Measurements from ENCODE around the gene FHDC1.

DNA sequence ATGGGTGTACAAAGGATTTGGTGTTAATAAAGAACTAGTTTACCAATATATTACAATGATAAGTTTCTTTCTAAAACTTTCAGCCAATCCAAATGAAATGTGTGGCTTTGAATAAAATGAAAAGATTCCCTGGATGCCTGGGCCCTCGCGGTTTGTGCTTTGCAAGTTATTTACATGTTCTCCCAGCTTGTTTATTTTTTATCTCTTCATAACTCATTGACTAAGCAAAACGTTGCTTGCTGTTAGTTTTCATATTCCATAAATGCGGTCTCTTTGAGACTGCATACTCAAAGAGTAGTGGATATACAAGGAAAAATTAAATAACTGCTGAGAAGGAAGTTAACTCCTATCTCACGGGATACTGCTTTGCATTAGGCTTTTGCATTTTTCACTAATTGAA is 26.0 kb downstream of the FHDC1 start:
- TF ChIP-seq, protein P1, sequence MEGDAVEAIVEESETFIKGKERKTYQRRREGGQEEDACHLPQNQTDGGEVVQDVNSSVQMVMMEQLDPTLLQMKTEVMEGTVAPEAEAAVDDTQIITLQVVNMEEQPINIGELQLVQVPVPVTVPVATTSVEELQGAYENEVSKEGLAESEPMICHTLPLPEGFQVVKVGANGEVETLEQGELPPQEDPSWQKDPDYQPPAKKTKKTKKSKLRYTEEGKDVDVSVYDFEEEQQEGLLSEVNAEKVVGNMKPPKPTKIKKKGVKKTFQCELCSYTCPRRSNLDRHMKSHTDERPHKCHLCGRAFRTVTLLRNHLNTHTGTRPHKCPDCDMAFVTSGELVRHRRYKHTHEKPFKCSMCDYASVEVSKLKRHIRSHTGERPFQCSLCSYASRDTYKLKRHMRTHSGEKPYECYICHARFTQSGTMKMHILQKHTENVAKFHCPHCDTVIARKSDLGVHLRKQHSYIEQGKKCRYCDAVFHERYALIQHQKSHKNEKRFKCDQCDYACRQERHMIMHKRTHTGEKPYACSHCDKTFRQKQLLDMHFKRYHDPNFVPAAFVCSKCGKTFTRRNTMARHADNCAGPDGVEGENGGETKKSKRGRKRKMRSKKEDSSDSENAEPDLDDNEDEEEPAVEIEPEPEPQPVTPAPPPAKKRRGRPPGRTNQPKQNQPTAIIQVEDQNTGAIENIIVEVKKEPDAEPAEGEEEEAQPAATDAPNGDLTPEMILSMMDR (IDR thresholded peaks at IDR 0.05 in 4 of 5, conservative IDR thresholded peaks at IDR 0.05 in 1 of 5) = no peak
- no peak for TF ChIP-seq POLR2A (IDR thresholded peaks at IDR 0.05)

All from gastrocnemius medialis (tissue), 4 donors.